ENCODE measurements around the gene ZNF213. TPM values are rescaled to one million over a fixed set of nuclear protein-coding genes. Genes with fewer than 3 reads are reported as not detected.

The ZNF213 gene
- total RNA-seq, 2 experiments from 2014 or later: 1.6 to 2.2 TPM

GRCh38 chr16:3096362-3096761 lies 38.5 kb upstream of the ZNF213 start:
- no peaks in the 10 kb centered on the region for H3K36me3 ChIP-seq (ENCODE audit: insufficient read depth, low read length)
- Mint-ChIP-seq H3K4me3 (no peak overlapping the region), H3K36me3 (ENCODE audit: low read depth) (no peaks in the 10 kb centered on the region), H3K27ac (no peak overlapping the region), H3K4me1 (ENCODE audit: low read depth) (peaks cover 60% of the 10 kb centered on the region), H3K9me3 (no peaks in the 10 kb centered on the region), H3K27me3 (no peaks in the 10 kb centered on the region)
- ChIA-PET CTCF (interaction anchor here (0.8 to 2.4 kb wide), 9 partner anchors 10 to 65 kb away, joined by 3 to 20 read pairs (median 4); partner anchors contain the start of gene ZNF213), POLR2A (interaction anchor here (1.2 to 9.3 kb wide), 5 partner anchors 21 to 48 kb away, joined by 4 to 91 read pairs (median 17); partner anchors contain the start of gene IL32)
- H3K4me1 ChIP-seq (ENCODE audit: insufficient read depth, low read length): peaks cover 71% of the 10 kb centered on the region
- no peaks in the 10 kb centered on the region for H3K9me3 ChIP-seq (ENCODE audit: control insufficient read depth in 1 of 2, insufficient read depth in 1 of 2, low read length in 2 of 2)
- DNase-seq (no peak), ATAC-seq (ENCODE audit: poor library complexity) (no peak)
- no peak for TF ChIP-seq CTCF (IDR thresholded peaks at IDR 0.05)
- peak overlapping the region; percentile 2 to 48 for H3K27ac ChIP-seq (ENCODE audit: low read depth in 1 of 2, low read length in 2 of 2)
- no peaks in the 10 kb centered on the region for H3K27me3 ChIP-seq (ENCODE audit: control insufficient read depth in 1 of 2, insufficient read depth in 2 of 2, low read length in 2 of 2)
- intact Hi-C loops (cut with DNase I, micrococcal nuclease): loop anchor here in 1 of 2 experiments (1.0 kb wide), 1 partner anchor 33 kb away; no protein-coding TSS in a partner anchor
- H3K4me3 ChIP-seq (ENCODE audit: low read length): no peak overlapping the region

- ATAC-seq (ENCODE audit: poor library complexity): no peak
- intact Hi-C loops (cut with DNase I, micrococcal nuclease): no loop called here
- H3K4me3 ChIP-seq (ENCODE audit: low read length): no peak overlapping the region
- no peaks in the 10 kb centered on the region for H3K9me3 Mint-ChIP-seq
- no peak for TF ChIP-seq CTCF (IDR thresholded peaks at IDR 0.05)
- POLR2A ChIA-PET: interaction anchor here (1.2 to 9.3 kb wide), 5 partner anchors 22 to 49 kb away, joined by 4 to 91 read pairs (median 17); partner anchors contain the start of gene IL32
- H3K4me1 Mint-ChIP-seq (ENCODE audit: low read depth): peaks cover 65% of the 10 kb centered on the region
- no peaks in the 10 kb centered on the region for H3K27me3 Mint-ChIP-seq
- peak overlapping the region; percentile 71 for H3K27ac Mint-ChIP-seq
- no peak overlapping the region for H3K27ac ChIP-seq (ENCODE audit: low read depth in 1 of 2, low read length in 2 of 2)
- CTCF ChIA-PET: interaction anchor here (0.8 to 3.7 kb wide), 7 partner anchors 11 to 66 kb away, joined by 3 to 30 read pairs (median 4); no protein-coding TSS in a partner anchor
- H3K36me3 Mint-ChIP-seq (ENCODE audit: low read depth): no peaks in the 10 kb centered on the region
- H3K4me1 ChIP-seq (ENCODE audit: insufficient read depth, low read length): peaks cover 70% of the 10 kb centered on the region
- DNase-seq: no peak
- H3K9me3 ChIP-seq (ENCODE audit: control insufficient read depth in 1 of 2, insufficient read depth in 1 of 2, low read length in 2 of 2): no peaks in the 10 kb centered on the region
- no peaks in the 10 kb centered on the region for H3K36me3 ChIP-seq (ENCODE audit: insufficient read depth, low read length)
- no peak overlapping the region for H3K4me3 Mint-ChIP-seq
- H3K27me3 ChIP-seq (ENCODE audit: control insufficient read depth in 1 of 2, insufficient read depth in 2 of 2, low read length in 2 of 2): no peaks in the 10 kb centered on the region
Measured at GRCh38 chr16:3097266-3097665, 37.6 kb upstream of the ZNF213 start.

- Histone ChIP-seq H3K4me3 (ENCODE audit: low read length) (peak within 1 kb of the TSS; percentile 48), H3K36me3 (ENCODE audit: insufficient read depth, low read length) (no peaks in the 10 kb centered on the region), H3K27me3 (ENCODE audit: control insufficient read depth in 1 of 2, insufficient read depth in 2 of 2, low read length in 2 of 2) (no peaks in the 10 kb centered on the region), H3K27ac (ENCODE audit: low read depth in 1 of 2, low read length in 2 of 2) (peak within 1 kb of the TSS in 1 of 2 donors; percentile 18), H3K9me3 (ENCODE audit: control insufficient read depth in 1 of 2, insufficient read depth in 1 of 2, low read length in 2 of 2) (no peaks in the 10 kb centered on the region), H3K4me1 (ENCODE audit: insufficient read depth, low read length) (peaks cover 61% of the 10 kb centered on the region)
- Mint-ChIP-seq H3K27ac (peak within 1 kb of the TSS; percentile 71), H3K9me3 (no peaks in the 10 kb centered on the region), H3K4me3 (peak within 1 kb of the TSS; percentile 82), H3K27me3 (no peaks in the 10 kb centered on the region), H3K4me1 (ENCODE audit: low read depth) (peaks cover 74% of the 10 kb centered on the region), H3K36me3 (ENCODE audit: low read depth) (no peaks in the 10 kb centered on the region)
- intact Hi-C loops (cut with DNase I, micrococcal nuclease): loop anchor here in 1 of 2 experiments (2.0 kb wide), 1 partner anchor 22 kb away; no protein-coding TSS in a partner anchor
- DNase-seq (no peak), ATAC-seq (ENCODE audit: poor library complexity) (no peak)
- ChIA-PET POLR2A (interaction anchor here (0.8 to 9.3 kb wide), 10 partner anchors 19 to 303 kb away, joined by 3 to 91 read pairs (median 7); partner anchors contain the start of genes IL32, ZNF174 and ZNF213), CTCF (interaction anchor here (1.5 to 3.7 kb wide), 4 partner anchors 30 to 67 kb away, joined by 4 to 30 read pairs (median 10); no protein-coding TSS in a partner anchor)
- TF ChIP-seq CTCF (IDR thresholded peaks at IDR 0.05): no peak
Measured at GRCh38 chr16:3098459-3099394, 36.1 kb upstream of the ZNF213 start, which contains the start of gene ZSCAN10. Gene ZSCAN10, minus strand, starts transcription at chr16:3099294. Its CDS starts 6,357 bp downstream, at chr16:3092937.
